Measurements from ENCODE around the gene GCAT.

The GCAT gene

GRCh38 chr22:37852418-37852817, 44.7 kb downstream of the GCAT start:
- no peak overlapping the region for H3K9ac ChIP-seq (ENCODE audit: low read length)
- H3K4me1 ChIP-seq (ENCODE audit: insufficient read depth, low read length) = peaks cover 31% of the 10 kb centered on the region
- H3K9me3 ChIP-seq (ENCODE audit: low read length) = no peaks in the 10 kb centered on the region
- H3K27me3 ChIP-seq (ENCODE audit: control insufficient read depth in 1 of 2, insufficient read depth in 2 of 2, low read length in 2 of 2) = no peaks in the 10 kb centered on the region
- H3K36me3 ChIP-seq (ENCODE audit: insufficient read depth, low read length) = peaks cover 44% of the 10 kb centered on the region
- no peak overlapping the region for H3K27ac ChIP-seq (ENCODE audit: low read depth, low read length)
- H3K4me3 ChIP-seq (ENCODE audit: low read depth in 1 of 2, low read length in 2 of 2) = no peak overlapping the region

- no peaks in the 10 kb centered on the region for H3K27me3 ChIP-seq (ENCODE audit: control insufficient read depth in 1 of 2, insufficient read depth in 2 of 2, low read length in 2 of 2)
- H3K4me3 ChIP-seq (ENCODE audit: low read depth in 1 of 2, low read length in 2 of 2) = no peak overlapping the region
- H3K27ac ChIP-seq (ENCODE audit: low read depth, low read length) = no peak overlapping the region
- H3K9me3 ChIP-seq (ENCODE audit: low read length) = no peaks in the 10 kb centered on the region
- no peak overlapping the region for H3K9ac ChIP-seq (ENCODE audit: low read length)
- peaks cover 59% of the 10 kb centered on the region for H3K36me3 ChIP-seq (ENCODE audit: insufficient read depth, low read length)
- peaks cover 28% of the 10 kb centered on the region for H3K4me1 ChIP-seq (ENCODE audit: insufficient read depth, low read length)
Observed at GRCh38 chr22:37854946-37855345, 47.2 kb downstream of the GCAT start.

- peaks cover 23% of the 10 kb centered on the region for H3K4me1 ChIP-seq (ENCODE audit: insufficient read depth, low read length)
- no peak overlapping the region for H3K4me3 ChIP-seq (ENCODE audit: low read depth in 1 of 2, low read length in 2 of 2)
- H3K9ac ChIP-seq (ENCODE audit: low read length) = no peak overlapping the region
- peaks cover 64% of the 10 kb centered on the region for H3K36me3 ChIP-seq (ENCODE audit: insufficient read depth, low read length)
- no peaks in the 10 kb centered on the region for H3K9me3 ChIP-seq (ENCODE audit: low read length)
- no peak overlapping the region for H3K27ac ChIP-seq (ENCODE audit: low read depth, low read length)
- no peaks in the 10 kb centered on the region for H3K27me3 ChIP-seq (ENCODE audit: control insufficient read depth in 1 of 2, insufficient read depth in 2 of 2, low read length in 2 of 2)
Observed at GRCh38 chr22:37855462-37855861, 47.7 kb downstream of the GCAT start.

- Histone ChIP-seq H3K27ac (ENCODE audit: low read depth, low read length) (no peak overlapping the region), H3K4me1 (ENCODE audit: insufficient read depth, low read length) (peaks cover 20% of the 10 kb centered on the region), H3K4me3 (ENCODE audit: low read depth in 1 of 2, low read length in 2 of 2) (no peak overlapping the region), H3K9ac (ENCODE audit: low read length) (no peak overlapping the region), H3K9me3 (ENCODE audit: low read length) (no peaks in the 10 kb centered on the region), H3K27me3 (ENCODE audit: control insufficient read depth in 1 of 2, insufficient read depth in 2 of 2, low read length in 2 of 2) (no peaks in the 10 kb centered on the region), H3K36me3 (ENCODE audit: insufficient read depth, low read length) (peaks cover 75% of the 10 kb centered on the region)
Observed at GRCh38 chr22:37860796-37861421, 53.2 kb downstream of the GCAT start.

GRCh38 chr22:37862570-37863325, 55.0 kb downstream of the GCAT start:
- Histone ChIP-seq H3K9ac (ENCODE audit: low read length) (no peak overlapping the region), H3K27ac (ENCODE audit: low read depth, low read length) (peak overlapping the region; percentile 24), H3K36me3 (ENCODE audit: insufficient read depth, low read length) (peaks cover 74% of the 10 kb centered on the region), H3K9me3 (ENCODE audit: low read length) (no peaks in the 10 kb centered on the region), H3K4me1 (ENCODE audit: insufficient read depth, low read length) (peaks cover 20% of the 10 kb centered on the region), H3K4me3 (ENCODE audit: low read depth in 1 of 2, low read length in 2 of 2) (no peak overlapping the region), H3K27me3 (ENCODE audit: control insufficient read depth in 1 of 2, insufficient read depth in 2 of 2, low read length in 2 of 2) (no peaks in the 10 kb centered on the region)

- peaks cover 75% of the 10 kb centered on the region for H3K36me3 ChIP-seq (ENCODE audit: insufficient read depth, low read length)
- no peak overlapping the region for H3K27ac ChIP-seq (ENCODE audit: low read depth, low read length)
- peaks cover 20% of the 10 kb centered on the region for H3K4me1 ChIP-seq (ENCODE audit: insufficient read depth, low read length)
- H3K9ac ChIP-seq (ENCODE audit: low read length) = no peak overlapping the region
- H3K27me3 ChIP-seq (ENCODE audit: control insufficient read depth in 1 of 2, insufficient read depth in 2 of 2, low read length in 2 of 2) = no peaks in the 10 kb centered on the region
- no peaks in the 10 kb centered on the region for H3K9me3 ChIP-seq (ENCODE audit: low read length)
- no peak overlapping the region for H3K4me3 ChIP-seq (ENCODE audit: low read depth in 1 of 2, low read length in 2 of 2)
Observed at GRCh38 chr22:37865510-37865909, 57.8 kb downstream of the GCAT start.
